ENCODE data around the gene ATP5MG.

Gene ATP5MG

DNA sequence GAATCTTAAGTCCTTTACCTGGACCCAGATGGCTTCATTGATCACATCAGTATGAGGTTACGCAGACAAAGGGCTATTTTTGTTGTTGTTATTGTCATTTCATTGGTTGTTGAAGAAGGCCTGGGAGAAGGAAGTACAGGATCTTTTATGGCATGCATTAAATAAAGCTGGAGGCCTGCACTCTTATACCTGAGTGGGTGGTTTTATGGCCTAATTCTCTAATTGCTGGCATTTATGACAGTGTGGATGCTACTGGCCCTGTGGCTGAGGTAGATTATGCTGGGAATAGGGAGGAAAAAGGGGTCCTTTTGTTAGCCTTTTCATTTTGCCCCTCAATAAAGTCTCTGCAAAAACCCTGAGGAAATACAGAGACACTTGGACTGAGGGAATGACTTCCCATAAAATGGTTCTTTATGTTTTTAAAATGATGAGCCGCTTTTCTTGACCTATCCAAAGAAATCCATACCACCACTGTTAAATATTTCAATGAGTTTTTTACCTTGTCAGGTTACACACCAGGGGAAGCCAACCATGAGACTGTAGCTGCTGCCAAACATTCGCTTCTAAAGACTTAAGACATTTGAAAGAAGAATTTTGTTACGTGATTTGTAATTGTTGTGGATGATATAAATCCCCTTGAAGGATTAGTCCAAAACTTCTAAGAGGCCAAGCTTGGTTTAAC is 41.6 kb downstream of the ATP5MG start:
- no peak for DNase-seq

DNA sequence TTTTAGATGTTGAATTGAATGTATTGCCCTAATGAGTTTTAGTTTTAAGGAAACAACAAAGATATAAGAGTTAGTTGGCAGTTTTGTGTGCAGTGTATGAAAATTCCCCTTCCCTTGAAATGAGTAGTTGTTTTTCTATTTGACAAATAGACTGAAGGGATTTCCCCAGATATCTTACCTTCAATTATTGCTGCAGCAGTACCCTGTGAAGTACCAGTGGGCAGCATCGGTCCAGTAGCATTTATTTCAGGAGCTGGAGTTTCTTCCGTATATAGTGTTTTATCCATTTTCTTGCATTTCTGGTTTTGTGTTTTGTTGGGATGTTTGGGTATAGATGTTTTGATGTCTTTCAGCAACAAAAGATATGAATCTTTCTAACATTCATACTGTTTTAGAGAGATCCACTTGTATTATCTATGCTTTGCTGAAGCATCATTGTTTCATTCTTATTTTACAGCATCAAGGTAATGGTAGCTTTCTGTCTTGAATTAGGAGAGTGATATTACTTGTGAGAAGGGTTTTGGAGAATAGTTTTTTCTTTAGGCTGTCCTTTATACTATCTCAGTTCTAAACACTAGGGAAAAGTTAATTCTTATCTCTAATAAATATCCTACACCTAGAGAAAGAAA is 42.3 kb downstream of the ATP5MG start:
- DNase-seq: no peak

DNA sequence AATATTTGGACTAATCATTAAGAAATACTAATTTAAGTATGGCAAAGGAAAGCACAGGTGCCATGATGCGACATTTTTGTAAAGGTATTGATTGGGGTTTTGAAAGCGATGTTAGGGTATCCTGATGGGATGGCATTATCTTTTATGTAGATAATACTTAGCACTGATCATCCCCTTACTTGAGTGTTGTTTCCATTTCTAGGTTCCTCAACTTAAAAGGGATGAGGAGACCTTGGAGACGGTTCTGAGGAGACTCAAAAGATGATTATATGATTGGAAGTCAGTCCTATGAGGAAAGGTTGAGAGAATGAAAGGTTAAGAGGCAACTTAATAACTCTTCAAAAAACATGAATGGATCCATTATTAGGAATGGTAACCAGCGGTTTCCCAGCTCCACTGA is 46.0 kb downstream of the ATP5MG start:
- no peak for DNase-seq

DNA sequence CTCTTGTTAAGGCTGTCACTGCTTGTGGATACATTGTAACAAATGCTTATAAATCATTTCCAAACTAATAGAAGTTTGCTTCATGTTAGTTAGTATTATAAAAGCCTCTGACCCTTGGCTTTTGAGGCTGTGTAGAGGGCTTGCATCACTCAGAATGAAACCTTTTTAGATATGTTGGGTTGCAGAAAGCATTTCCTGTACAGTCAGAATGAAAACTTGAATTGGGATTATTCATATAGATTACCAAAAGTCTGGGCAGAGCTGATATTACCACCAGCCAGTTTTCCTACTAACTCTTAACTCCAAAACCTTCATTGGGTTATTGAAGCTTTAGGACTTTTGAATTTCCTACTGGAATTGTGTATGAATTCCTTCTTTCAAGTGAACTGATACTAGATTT is 46.9 kb downstream of the ATP5MG start:
- DNase-seq: no peak

DNA sequence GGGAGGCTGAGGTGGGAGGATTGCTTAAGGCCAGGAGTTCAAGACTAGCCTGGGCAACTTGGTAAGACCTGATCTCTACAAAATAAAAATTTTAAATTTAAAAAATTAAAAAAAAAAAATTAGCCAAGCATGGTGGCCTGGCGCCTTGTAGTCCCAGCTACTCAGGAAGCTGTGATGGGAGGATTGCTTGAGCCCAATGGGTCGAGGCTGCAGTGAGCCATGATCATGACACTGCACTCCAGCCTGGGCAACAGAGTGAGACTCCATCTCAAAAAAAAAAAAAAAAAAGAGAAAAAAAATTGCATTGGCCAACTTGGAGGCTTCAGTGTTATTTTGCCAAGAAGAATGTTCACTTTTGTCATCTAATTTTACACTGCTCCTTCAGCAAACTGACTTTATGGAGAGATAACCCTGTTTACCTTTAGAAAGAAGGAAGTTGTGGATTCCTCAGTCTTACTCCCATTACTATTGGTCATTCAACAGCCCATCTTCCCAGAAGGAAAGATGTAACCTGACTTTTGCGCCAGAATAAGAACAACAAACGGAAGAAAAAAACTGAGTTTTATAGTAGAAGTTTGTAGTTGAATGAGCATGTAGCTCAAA is 48.0 kb downstream of the ATP5MG start:
- DNase-seq: no peak

DNA sequence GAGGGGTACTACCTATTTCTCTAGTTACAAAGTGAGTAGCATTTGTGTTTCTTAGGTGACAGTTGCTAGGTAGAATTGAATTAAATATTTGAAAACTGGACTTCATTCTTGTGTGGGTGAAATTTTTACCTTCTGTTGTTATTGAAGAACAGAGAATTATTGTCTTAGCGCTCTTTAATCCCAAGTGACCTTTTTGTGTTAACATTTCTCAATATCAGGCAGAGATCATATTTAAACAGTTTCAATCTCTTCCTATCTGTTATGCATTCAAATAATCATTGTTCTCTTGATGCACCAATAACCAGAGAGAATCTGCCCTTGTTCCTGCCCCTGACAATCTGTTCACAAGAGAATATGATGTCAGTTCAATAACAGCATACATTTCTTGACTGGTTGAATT is 49.0 kb downstream of the ATP5MG start:
- DNase-seq: no peak
